ENCODE measurements around the gene SDHAF4.

- TF ChIP-seq CTCF (IDR thresholded peaks at IDR 0.05; ENCODE audit: insufficient read depth, low read length) (no peak), POLR2AphosphoS5 (IDR thresholded peaks at IDR 0.05; ENCODE audit: low read depth) (no peak), REST (IDR thresholded peaks at IDR 0.05; ENCODE audit: insufficient replicate concordance, low read depth) (no peak), GABPA (IDR thresholded peaks at IDR 0.05; ENCODE audit: low read depth) (no peak), SPI1 (IDR thresholded peaks at IDR 0.05; ENCODE audit: borderline replicate concordance, low read depth) (no peak)
Measured at GRCh38 chr6:70574643-70575042, 7.9 kb downstream of the SDHAF4 start.
